Esophagus squamous epithelium (tissue), 4 donors: ENCODE results near the gene KLF7.

Source experiments
- CTCF ChIP-seq, 6 experiments: fragments of 450-650 bp in 4 of 6; fragments of 200-600 bp in 2 of 6; sonication (generic) in 2 of 6; IDR thresholded peaks; one replicate each; pipeline ENCODE4 v1.5.1; 2016 to 2019; ENCODE audit warnings: antibody characterized with exemption in 6 of 6, mild to moderate bottlenecking in 4 of 6, moderate library complexity in 4 of 6
- POLR2A ChIP-seq, 4 donors: fragments of 450-650 bp; IDR thresholded peaks; one replicate each; pipeline ENCODE4 v1.6.1; 2017; ENCODE audit warnings: antibody characterized with exemption in 4 of 4, mild to moderate bottlenecking in 4 of 4, moderate library complexity in 3 of 4

GRCh38 chr2:207156451-207157161, 9.1 kb downstream of the KLF7 start:
- TF ChIP-seq CTCF (IDR thresholded peaks at IDR 0.05) (no peak), POLR2A (IDR thresholded peaks at IDR 0.05) (no peak)
